ENCODE measurements around the gene KMO. TPM values are rescaled to one million over a fixed set of nuclear protein-coding genes. Genes with fewer than 3 reads are reported as not detected.
A peak's percentile ranks its signal among the peaks of the same experiment; 100 is the strongest.

The KMO gene
- total RNA-seq, 1 donor from 2014 or later = 19.0 TPM

DNA sequence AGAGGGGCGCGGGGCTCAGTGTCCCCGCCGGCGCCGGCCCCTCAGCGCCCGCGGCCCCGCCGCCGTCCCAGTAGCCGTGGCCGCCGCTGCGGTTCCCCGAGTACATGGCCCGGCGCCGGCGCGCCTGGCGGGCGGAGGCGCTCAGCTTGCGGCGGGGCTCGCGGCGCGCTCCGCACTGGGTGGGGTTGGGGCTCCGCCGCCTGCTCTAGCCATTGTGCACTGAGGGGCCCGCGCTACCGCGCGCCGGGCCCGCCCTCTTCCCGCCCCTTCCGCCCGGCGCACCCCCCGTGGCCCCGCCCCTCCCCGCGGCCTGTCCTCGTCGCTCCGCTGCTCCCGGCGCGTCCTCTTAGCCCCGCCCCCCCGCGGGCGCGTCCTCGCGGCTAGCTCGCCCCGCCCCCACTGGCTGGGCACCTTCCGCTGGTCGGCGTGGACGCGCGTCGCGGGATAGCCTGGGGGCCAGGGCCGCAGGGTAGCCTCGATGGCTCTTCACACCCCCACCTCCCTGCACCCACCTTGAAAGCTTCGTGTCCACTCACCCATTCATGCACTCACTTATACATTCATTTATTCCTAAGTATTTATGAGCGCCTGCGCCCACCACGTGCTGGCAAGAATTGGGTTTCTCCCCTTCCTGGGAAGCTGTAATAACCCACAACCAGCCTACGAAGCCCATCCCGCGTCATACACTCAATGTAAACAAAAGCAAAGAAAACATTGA is 108.1 kb downstream of the KMO start, which contains the start of the genes CHML and OPN3:
TSS of gene CHML (minus strand) at position 221 of the 718 bp plus-strand sequence. CDS start 4,603 bp downstream, outside the sequence.
TSS of gene OPN3 (minus strand) at position 221 of the 718 bp plus-strand sequence. CDS start at position 106, 115 bp downstream.
- H3K36me3 ChIP-seq = no peaks in the 10 kb centered on the region
- ATAC-seq = peak; percentile 99

DNA sequence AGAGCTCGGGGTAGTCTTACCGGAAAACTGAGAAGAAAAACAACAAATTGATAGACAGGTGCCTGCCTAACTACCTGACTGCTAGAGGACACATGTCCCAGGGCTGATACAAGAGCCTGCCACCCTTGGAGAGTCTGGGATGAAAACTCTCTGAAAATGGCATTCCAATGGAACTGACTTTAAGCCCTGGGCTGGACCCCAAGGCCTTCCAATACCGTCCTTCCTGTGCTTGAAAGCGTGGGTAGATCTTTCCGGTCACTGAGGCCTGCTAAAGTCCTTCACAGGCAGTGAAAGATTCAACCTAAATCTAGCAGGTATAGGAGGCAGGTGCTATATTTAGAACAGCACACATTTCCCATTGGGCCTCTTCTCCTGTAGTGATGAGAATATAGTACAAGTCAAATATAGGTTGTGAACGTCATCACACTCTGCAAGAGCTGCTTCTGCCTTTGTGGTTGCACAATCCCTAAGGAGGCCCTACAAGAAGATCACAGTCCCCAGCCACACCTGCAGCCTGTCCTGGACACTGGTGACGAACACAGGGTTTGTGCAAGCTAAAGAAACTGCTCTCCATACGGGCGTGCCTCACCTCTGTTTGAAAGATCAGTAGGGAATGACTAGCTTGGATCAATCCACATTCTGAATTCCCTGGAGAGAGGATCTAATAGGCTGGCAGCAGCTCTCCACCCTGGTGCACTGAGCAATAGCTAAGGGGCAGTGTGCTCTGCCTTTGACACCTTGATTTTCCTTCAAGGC is 108.9 kb downstream of the KMO start:
- no peaks in the 10 kb centered on the region for H3K36me3 ChIP-seq
- no peak for ATAC-seq
- H3K4me1 ChIP-seq = peaks cover 16% of the 10 kb centered on the region
- no peaks in the 10 kb centered on the region for H3K9me3 ChIP-seq
- H3K27ac ChIP-seq = peak overlapping the region; percentile 66
- TF ChIP-seq, protein P1, sequence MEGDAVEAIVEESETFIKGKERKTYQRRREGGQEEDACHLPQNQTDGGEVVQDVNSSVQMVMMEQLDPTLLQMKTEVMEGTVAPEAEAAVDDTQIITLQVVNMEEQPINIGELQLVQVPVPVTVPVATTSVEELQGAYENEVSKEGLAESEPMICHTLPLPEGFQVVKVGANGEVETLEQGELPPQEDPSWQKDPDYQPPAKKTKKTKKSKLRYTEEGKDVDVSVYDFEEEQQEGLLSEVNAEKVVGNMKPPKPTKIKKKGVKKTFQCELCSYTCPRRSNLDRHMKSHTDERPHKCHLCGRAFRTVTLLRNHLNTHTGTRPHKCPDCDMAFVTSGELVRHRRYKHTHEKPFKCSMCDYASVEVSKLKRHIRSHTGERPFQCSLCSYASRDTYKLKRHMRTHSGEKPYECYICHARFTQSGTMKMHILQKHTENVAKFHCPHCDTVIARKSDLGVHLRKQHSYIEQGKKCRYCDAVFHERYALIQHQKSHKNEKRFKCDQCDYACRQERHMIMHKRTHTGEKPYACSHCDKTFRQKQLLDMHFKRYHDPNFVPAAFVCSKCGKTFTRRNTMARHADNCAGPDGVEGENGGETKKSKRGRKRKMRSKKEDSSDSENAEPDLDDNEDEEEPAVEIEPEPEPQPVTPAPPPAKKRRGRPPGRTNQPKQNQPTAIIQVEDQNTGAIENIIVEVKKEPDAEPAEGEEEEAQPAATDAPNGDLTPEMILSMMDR (IDR thresholded peaks at IDR 0.05) = no peak
- DNase-seq = no peak
- intact Hi-C loops (cut with DNase I) = no loop called here
- peak overlapping the region; percentile 82 for H3K4me3 ChIP-seq
- H3K27me3 ChIP-seq = no peaks in the 10 kb centered on the region

More for the DNA sequence above, 108.1 kb downstream of the KMO start, which contains the start of the genes CHML and OPN3:
- Histone ChIP-seq H3K27me3 (no peaks in the 10 kb centered on the region), H3K4me3 (peak within 1 kb of the TSS; percentile 82), H3K9me3 (no peaks in the 10 kb centered on the region), H3K4me1 (peaks cover 16% of the 10 kb centered on the region), H3K27ac (peak within 1 kb of the TSS; percentile 87)
- intact Hi-C loops (cut with DNase I) = no loop called here
- DNase-seq = peak; percentile 98
- TF ChIP-seq, protein P1 (IDR thresholded peaks at IDR 0.05) = no peak

DNA sequence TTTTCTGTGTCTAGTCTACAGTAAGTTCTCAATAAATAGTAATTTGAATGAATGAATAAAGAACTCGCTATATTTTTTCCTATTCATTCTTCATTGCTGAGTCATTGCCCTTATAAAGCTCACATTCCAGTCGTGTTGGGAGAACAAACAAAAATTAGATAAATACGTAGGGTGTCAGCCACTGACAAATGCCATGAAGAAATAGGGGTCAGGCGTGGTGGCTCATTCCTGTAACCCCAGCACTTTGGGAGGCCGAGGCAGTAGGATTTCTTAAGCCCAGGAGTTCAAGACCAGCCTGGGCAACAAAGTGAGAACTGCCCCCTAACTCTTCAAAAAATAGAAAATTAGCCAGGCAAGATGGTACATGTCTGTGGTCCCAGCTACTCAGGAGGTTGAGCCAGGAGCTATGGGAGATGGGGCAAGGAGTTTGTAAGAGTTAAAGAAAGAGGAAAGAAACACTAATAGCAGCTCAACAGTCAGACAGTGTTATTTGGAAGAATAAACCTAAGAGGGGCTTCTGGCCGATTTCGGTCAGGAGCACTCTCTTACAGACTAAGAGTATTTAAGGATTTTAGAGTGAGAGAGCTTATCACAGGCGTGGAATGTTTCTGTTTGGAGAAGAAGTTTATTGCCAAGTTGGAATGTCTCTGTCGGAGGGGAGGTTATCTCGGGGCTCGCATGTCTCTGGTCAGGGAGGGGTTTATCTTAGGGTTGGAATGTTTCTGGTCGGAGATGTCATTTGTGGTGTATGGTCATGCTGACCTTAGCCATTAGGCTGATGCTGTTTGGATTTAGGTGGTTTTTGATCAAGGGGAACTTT is 109.8 kb downstream of the KMO start:
- H3K27ac ChIP-seq = no peak overlapping the region
- H3K27me3 ChIP-seq = no peaks in the 10 kb centered on the region
- TF ChIP-seq, protein P1 (IDR thresholded peaks at IDR 0.05) = no peak
- ATAC-seq (no peak), DNase-seq (no peak)
- intact Hi-C loops (cut with DNase I) = no loop called here
- H3K4me3 ChIP-seq = no peak overlapping the region
- no peaks in the 10 kb centered on the region for H3K9me3 ChIP-seq
- H3K4me1 ChIP-seq = peaks cover 16% of the 10 kb centered on the region
- H3K36me3 ChIP-seq = no peaks in the 10 kb centered on the region

DNA sequence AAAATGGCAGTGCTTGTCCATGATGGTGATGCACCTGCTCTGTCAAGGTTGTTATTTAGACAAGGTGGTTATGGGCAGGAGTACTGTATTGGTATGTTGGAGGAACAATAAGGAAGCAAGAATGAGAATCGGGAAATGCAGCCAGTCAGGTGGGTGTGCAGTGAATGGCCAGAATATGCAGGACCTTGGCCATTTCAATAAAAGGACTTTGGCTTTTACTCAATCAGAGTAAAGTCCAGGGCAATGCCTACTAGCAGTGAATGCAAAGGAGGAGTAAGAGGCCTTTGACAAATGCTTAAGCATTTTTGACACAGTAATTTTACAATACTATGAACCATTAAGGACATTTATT is 110.4 kb downstream of the KMO start:
- intact Hi-C loops (cut with DNase I) = no loop called here
- no peaks in the 10 kb centered on the region for H3K9me3 ChIP-seq
- no peaks in the 10 kb centered on the region for H3K36me3 ChIP-seq
- no peaks in the 10 kb centered on the region for H3K27me3 ChIP-seq
- no peak for ATAC-seq
- TF ChIP-seq, protein P1 (IDR thresholded peaks at IDR 0.05) = no peak
- peaks cover 16% of the 10 kb centered on the region for H3K4me1 ChIP-seq
- DNase-seq = no peak
- H3K4me3 ChIP-seq = no peak overlapping the region
- no peak overlapping the region for H3K27ac ChIP-seq

DNA sequence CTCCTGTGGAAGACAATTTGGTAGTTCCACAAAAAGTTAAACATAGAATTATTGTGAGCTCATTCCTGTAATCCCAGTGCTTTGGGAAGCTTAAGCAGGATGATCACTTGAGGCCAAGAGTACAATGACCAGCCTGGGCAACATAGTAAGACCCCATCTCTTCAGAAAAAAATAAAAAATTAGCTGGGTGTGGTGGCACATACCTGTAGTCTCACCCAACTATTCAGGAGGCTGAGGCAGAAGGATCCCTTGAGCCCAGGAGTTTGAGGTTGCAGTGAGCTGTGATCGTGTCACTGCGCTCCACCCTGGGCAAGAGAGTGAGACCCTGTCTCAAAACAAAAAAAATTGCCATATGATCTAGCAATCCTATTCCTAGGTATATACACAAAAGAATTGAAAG is 112.1 kb downstream of the KMO start:
- no peaks in the 10 kb centered on the region for H3K9me3 ChIP-seq
- no peaks in the 10 kb centered on the region for H3K36me3 ChIP-seq
- H3K27ac ChIP-seq = no peak overlapping the region
- no peak for ATAC-seq
- TF ChIP-seq, protein P1 (IDR thresholded peaks at IDR 0.05) = no peak
- peaks cover 5% of the 10 kb centered on the region for H3K4me1 ChIP-seq
- intact Hi-C loops (cut with DNase I) = no loop called here
- no peaks in the 10 kb centered on the region for H3K27me3 ChIP-seq
- no peak for DNase-seq
- no peak overlapping the region for H3K4me3 ChIP-seq

Measured in upper lobe of right lung (tissue), 1 donor.